Mesothelial cell of epicardium (in vitro differentiated cells): Measurements from ENCODE around the gene DBF4. TPM values are rescaled to one million over a fixed set of nuclear protein-coding genes. Genes with fewer than 3 reads are reported as not detected.
"Not testable (repeated sequence)": the region's sequence is repeated elsewhere in the genome, so short reads cannot be mapped to it uniquely, and the experiment has no call there.

Source experiments
- DNase-seq, 2 experiments: peaks; one replicate each; pipeline ENCODE4 v3.0.0; 2021; ENCODE audit warnings: low spot score in 2 of 2; ENCODE audit not compliant: unreplicated experiment in 2 of 2
- H3K27ac Mint-ChIP-seq: 2 replicates; pipeline ENCODE4 v1.8.0; 2021; ENCODE audit warnings: mixed read lengths
- H3K27me3 Mint-ChIP-seq: 2 replicates; pipeline ENCODE4 v1.8.0; 2021; ENCODE audit warnings: low read depth, mixed read lengths
- H3K36me3 Mint-ChIP-seq: 2 replicates; pipeline ENCODE4 v1.8.0; 2021; ENCODE audit warnings: mixed read lengths
- H3K4me1 Mint-ChIP-seq: 2 replicates; pipeline ENCODE4 v1.8.0; 2021; ENCODE audit warnings: mixed read lengths
- H3K4me3 Mint-ChIP-seq: 2 replicates; pipeline ENCODE4 v1.8.0; 2021; ENCODE audit warnings: mild to moderate bottlenecking, moderate library complexity, mixed read lengths
- H3K9me3 Mint-ChIP-seq: 2 replicates; pipeline ENCODE4 v1.8.0; 2021; ENCODE audit warnings: mixed read lengths
- total RNA-seq: library from RNA; stranded (reverse); gene quantifications from 3 replicates; pipeline ENCODE4 v1.2.1, GENCODE V29; 2021
- TF ChIP-seq, protein P1 (sequence below): fragments of 200-600 bp; sonication (generic); IDR thresholded peaks from one replicate; pipeline ENCODE4 v1.5.0; 2021; ENCODE audit warnings: antibody characterized with exemption; ENCODE audit not compliant: unreplicated experiment

DBF4 gene
- total RNA-seq, 1 donor from 2014 or later: 21.2 TPM

- H3K4me1 Mint-ChIP-seq: no peaks in the 10 kb centered on the region
- TF ChIP-seq, protein P1, sequence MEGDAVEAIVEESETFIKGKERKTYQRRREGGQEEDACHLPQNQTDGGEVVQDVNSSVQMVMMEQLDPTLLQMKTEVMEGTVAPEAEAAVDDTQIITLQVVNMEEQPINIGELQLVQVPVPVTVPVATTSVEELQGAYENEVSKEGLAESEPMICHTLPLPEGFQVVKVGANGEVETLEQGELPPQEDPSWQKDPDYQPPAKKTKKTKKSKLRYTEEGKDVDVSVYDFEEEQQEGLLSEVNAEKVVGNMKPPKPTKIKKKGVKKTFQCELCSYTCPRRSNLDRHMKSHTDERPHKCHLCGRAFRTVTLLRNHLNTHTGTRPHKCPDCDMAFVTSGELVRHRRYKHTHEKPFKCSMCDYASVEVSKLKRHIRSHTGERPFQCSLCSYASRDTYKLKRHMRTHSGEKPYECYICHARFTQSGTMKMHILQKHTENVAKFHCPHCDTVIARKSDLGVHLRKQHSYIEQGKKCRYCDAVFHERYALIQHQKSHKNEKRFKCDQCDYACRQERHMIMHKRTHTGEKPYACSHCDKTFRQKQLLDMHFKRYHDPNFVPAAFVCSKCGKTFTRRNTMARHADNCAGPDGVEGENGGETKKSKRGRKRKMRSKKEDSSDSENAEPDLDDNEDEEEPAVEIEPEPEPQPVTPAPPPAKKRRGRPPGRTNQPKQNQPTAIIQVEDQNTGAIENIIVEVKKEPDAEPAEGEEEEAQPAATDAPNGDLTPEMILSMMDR: no peak
- no peaks in the 10 kb centered on the region for H3K9me3 Mint-ChIP-seq
These were observed 23.0 kb downstream of the DBF4 start for GRCh38 chr7:87899255-87899654.

GRCh38 chr7:87907136-87907906 is 31.0 kb downstream of the DBF4 start:
- DNase-seq: not testable (repeated sequence)

More at GRCh38 chr7:87899255-87899654, 23.0 kb downstream of the DBF4 start:
- no peak overlapping the region for H3K27ac Mint-ChIP-seq
- no peak for DNase-seq
- no peaks in the 10 kb centered on the region for H3K27me3 Mint-ChIP-seq
- H3K36me3 Mint-ChIP-seq: peaks cover 31% of the 10 kb centered on the region
- H3K4me3 Mint-ChIP-seq: no peak overlapping the region

DNA sequence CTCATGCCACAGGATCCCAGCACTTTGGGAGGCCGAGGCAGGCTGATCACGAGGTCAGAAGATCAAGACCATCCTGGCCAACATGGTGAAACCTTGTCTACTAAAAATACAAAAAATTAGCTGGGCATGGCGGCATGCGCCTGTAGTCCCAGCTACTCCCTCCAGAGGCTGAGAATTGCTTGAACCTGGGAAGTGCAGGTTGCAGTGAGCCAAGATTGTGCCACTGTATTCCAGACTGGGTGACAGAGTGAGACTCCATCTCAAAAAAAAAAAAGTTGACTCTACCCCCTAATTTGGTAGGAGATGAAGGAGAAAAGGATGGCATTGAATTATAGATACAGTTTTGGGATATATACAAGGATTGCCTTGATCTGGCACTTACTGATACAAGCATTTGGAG is 32.5 kb downstream of the DBF4 start:
- H3K4me1 Mint-ChIP-seq, H3K27ac Mint-ChIP-seq: not testable (repeated sequence)

More at GRCh38 chr7:87907136-87907906, 31.0 kb downstream of the DBF4 start:
- not testable (repeated sequence) for H3K27me3 Mint-ChIP-seq, H3K4me3 Mint-ChIP-seq, H3K9me3 Mint-ChIP-seq, H3K4me1 Mint-ChIP-seq
- Mint-ChIP-seq H3K27ac (peak overlapping the region; percentile 69), H3K36me3 (peaks cover 11% of the 10 kb centered on the region)

DNA sequence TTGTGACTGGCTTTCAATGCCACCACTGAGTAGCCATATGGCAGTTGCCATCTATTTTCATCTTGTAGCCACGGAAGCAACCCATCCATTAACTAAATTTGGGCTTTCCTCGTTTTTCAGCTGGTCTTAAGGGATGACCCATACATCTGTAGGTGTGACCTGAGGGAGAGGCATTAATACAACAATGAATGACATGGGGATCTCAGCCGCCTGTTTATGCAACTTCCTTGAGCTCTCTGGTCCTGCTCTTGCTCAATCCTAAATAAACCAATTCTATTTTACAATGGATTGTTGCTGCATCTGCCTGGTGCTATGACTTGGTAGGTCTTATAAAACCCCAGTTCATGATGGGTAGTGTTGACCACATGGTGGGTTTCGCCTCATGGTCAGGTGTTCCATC is 35.8 kb downstream of the DBF4 start:
- no peak for DNase-seq
- Mint-ChIP-seq H3K9me3 (peaks cover 4% of the 10 kb centered on the region), H3K27me3 (no peaks in the 10 kb centered on the region), H3K36me3 (peaks cover 5% of the 10 kb centered on the region), H3K27ac (no peak overlapping the region), H3K4me3 (no peak overlapping the region), H3K4me1 (peaks cover 6% of the 10 kb centered on the region)
- TF ChIP-seq, protein P1: no peak

More for the DNA sequence above, 32.5 kb downstream of the DBF4 start:
- H3K4me3 Mint-ChIP-seq, H3K27me3 Mint-ChIP-seq, DNase-seq, H3K9me3 Mint-ChIP-seq: not testable (repeated sequence)
- peaks cover 11% of the 10 kb centered on the region for H3K36me3 Mint-ChIP-seq

- Mint-ChIP-seq H3K4me1 (peaks cover 4% of the 10 kb centered on the region), H3K36me3 (no peaks in the 10 kb centered on the region), H3K4me3 (no peak overlapping the region), H3K27ac (no peak overlapping the region), H3K9me3 (peaks cover 4% of the 10 kb centered on the region), H3K27me3 (no peaks in the 10 kb centered on the region)
- TF ChIP-seq, protein P1: no peak
- DNase-seq: no peak
These were observed 42.4 kb downstream of the DBF4 start for GRCh38 chr7:87918740-87919139.

DNA sequence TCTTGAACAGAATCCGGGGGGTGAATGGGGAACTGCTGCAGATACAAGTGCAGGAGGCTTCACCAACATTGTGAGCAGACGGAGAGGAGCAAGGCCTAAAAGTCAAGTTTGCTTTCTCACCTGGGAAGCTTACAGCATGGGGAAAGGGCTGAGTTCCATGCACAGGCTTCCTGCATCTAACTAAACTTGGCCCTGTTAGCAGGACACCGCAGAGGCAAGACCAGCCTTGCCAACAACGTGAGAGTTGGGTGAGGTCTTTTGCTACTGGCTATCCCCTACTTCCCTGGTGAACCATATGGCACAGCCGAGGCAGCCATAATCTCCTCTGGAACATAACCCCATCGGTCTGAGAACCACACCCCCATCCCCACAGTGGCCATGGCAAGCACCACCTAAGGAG is 43.6 kb downstream of the DBF4 start:
- Mint-ChIP-seq H3K27ac (no peak overlapping the region), H3K9me3 (peaks cover 4% of the 10 kb centered on the region), H3K27me3 (no peaks in the 10 kb centered on the region), H3K36me3 (no peaks in the 10 kb centered on the region), H3K4me1 (peaks cover 4% of the 10 kb centered on the region), H3K4me3 (no peak overlapping the region)
- DNase-seq: no peak
- TF ChIP-seq, protein P1: no peak
